ENCODE results near the gene FAM181A.
A peak's percentile ranks its signal among the peaks of the same experiment; 100 is the strongest.

FAM181A gene

DNA sequence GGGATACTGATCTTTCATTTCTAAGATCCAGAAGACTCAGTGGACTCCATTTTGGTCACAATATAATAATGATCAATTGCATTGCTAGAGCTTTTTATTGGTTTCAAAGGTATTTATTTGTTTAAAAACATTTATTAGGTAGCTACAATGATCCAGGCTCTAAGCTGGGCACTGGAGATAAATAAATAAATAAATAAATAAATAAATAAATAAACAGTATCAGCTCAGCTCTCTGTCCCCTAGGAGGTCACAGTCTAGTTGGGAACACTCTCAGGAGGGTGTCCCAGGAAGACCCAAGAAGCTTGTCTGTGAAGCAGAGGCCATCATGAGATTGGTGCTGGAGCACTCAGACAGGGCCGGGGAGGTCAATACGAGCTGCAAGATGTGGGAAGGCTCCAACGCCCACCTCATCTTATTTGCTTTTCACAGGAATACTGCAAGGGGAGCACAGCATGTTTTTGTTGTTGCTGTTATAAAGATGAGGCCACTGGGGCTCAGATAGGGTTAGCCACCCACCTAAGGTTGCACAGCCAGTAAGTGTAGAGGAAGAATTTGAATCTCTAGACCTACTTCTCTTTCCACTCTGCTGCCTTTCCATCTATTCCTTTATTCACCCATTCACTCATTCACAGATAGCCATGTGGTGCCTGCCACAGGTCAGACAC is 33.8 kb downstream of the FAM181A start:
- Histone ChIP-seq H3K27me3 (ENCODE audit: insufficient read depth, poor library complexity, severe bottlenecking) (no peaks in the 10 kb centered on the region), H3K27ac (replicated peaks) (peak overlapping the region; percentile 95; the same call in 1 of the 2 replicates), H3K4me3 (replicated peaks; ENCODE audit: insufficient read depth, low read length) (no peak overlapping the region)
- DNase-seq (ENCODE audit: low read depth in 1 of 2, low spot score in 1 of 2) = no peak
- TF ChIP-seq SPI1 (IDR thresholded peaks at IDR 0.05; ENCODE audit: borderline replicate concordance, low read depth) = no peak
- TF ChIP-seq, protein P1, sequence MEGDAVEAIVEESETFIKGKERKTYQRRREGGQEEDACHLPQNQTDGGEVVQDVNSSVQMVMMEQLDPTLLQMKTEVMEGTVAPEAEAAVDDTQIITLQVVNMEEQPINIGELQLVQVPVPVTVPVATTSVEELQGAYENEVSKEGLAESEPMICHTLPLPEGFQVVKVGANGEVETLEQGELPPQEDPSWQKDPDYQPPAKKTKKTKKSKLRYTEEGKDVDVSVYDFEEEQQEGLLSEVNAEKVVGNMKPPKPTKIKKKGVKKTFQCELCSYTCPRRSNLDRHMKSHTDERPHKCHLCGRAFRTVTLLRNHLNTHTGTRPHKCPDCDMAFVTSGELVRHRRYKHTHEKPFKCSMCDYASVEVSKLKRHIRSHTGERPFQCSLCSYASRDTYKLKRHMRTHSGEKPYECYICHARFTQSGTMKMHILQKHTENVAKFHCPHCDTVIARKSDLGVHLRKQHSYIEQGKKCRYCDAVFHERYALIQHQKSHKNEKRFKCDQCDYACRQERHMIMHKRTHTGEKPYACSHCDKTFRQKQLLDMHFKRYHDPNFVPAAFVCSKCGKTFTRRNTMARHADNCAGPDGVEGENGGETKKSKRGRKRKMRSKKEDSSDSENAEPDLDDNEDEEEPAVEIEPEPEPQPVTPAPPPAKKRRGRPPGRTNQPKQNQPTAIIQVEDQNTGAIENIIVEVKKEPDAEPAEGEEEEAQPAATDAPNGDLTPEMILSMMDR (IDR thresholded peaks at IDR 0.05; ENCODE audit: insufficient read depth, low read length) = no peak
- TF ChIP-seq, protein P2, sequence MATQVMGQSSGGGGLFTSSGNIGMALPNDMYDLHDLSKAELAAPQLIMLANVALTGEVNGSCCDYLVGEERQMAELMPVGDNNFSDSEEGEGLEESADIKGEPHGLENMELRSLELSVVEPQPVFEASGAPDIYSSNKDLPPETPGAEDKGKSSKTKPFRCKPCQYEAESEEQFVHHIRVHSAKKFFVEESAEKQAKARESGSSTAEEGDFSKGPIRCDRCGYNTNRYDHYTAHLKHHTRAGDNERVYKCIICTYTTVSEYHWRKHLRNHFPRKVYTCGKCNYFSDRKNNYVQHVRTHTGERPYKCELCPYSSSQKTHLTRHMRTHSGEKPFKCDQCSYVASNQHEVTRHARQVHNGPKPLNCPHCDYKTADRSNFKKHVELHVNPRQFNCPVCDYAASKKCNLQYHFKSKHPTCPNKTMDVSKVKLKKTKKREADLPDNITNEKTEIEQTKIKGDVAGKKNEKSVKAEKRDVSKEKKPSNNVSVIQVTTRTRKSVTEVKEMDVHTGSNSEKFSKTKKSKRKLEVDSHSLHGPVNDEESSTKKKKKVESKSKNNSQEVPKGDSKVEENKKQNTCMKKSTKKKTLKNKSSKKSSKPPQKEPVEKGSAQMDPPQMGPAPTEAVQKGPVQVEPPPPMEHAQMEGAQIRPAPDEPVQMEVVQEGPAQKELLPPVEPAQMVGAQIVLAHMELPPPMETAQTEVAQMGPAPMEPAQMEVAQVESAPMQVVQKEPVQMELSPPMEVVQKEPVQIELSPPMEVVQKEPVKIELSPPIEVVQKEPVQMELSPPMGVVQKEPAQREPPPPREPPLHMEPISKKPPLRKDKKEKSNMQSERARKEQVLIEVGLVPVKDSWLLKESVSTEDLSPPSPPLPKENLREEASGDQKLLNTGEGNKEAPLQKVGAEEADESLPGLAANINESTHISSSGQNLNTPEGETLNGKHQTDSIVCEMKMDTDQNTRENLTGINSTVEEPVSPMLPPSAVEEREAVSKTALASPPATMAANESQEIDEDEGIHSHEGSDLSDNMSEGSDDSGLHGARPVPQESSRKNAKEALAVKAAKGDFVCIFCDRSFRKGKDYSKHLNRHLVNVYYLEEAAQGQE (IDR thresholded peaks at IDR 0.05; ENCODE audit: insufficient replicate concordance, low read depth) = no peak
- TF ChIP-seq POLR2AphosphoS5 (IDR thresholded peaks at IDR 0.05; ENCODE audit: low read depth) = no peak
- TF ChIP-seq GABPA (IDR thresholded peaks at IDR 0.05; ENCODE audit: low read depth) = no peak

DNA sequence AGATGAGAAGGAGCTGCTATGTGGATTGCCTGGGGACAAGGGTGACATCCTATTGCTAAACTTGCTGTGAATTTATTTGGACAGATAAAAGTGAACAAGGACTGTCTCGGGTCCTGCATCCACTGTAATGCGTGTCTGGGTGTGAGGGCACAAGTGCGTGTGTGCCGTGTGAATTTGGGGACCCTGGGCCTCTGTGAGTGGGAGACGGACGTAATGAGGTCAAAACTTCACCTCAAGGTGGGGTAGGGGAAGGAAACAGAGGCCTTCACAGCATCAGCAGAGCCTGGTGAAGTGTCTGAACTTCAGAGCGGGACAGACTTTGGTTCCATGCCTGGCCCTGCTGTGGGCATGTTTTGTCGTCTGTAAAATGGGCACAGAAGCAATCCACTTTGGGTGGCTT is 34.5 kb downstream of the FAM181A start:
- Histone ChIP-seq H3K27ac (replicated peaks) (no peak overlapping the region), H3K4me3 (replicated peaks; ENCODE audit: insufficient read depth, low read length) (no peak overlapping the region), H3K27me3 (ENCODE audit: insufficient read depth, poor library complexity, severe bottlenecking) (no peaks in the 10 kb centered on the region)
- DNase-seq (ENCODE audit: low read depth in 1 of 2, low spot score in 1 of 2) = no peak
- TF ChIP-seq SPI1 (IDR thresholded peaks at IDR 0.05; ENCODE audit: borderline replicate concordance, low read depth) (no peak), POLR2AphosphoS5 (IDR thresholded peaks at IDR 0.05; ENCODE audit: low read depth) (no peak), GABPA (IDR thresholded peaks at IDR 0.05; ENCODE audit: low read depth) (no peak)
- TF ChIP-seq, protein P1 (IDR thresholded peaks at IDR 0.05; ENCODE audit: insufficient read depth, low read length) = no peak
- TF ChIP-seq, protein P2 (IDR thresholded peaks at IDR 0.05; ENCODE audit: insufficient replicate concordance, low read depth) = no peak

DNA sequence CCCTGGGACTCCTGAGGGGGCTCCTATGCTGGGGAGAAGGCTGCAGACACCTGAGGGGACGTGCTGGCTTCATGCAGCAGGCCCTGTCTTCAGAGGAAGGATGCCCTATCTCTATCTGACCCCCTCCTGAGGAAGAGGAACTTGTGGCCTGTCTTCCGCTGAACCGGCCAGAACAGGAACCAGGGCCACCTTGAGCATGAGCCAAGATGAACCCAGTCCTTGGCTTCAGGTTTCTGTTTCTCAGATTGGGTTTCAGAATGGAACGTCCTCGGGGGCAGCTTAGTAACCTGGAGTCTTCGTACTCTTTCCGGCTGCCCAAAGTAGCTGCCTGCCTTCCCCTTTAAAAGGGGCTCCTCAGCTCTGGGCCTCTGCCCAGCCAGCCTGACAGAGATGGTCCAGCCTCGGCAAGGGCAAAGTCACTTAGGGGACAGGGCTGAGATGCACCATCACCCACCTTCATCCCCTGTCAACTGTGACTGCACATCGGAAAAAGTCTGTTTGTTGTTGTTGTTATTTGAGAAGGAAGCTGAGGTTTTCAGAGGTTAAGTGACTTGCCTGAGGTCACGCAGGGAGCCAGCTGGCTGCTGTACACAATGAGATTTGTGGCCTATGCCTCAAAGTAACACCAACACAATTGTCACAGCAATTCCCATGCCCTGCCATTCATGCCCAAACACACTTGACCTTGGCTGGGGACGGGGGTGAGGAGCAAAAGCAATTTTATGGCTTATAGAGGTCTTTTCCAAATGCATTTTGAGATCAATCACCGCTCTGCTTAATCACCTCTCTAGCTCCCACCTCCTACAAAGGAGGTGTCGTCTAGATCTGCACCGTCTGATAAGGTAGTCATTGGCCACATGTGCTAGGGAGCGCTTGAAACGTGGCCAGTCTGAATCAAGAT is 35.8 kb downstream of the FAM181A start:
- peak; percentile 73; the same call in 1 of the 2 replicates for TF ChIP-seq SPI1 (IDR thresholded peaks at IDR 0.05; ENCODE audit: borderline replicate concordance, low read depth)
- TF ChIP-seq POLR2AphosphoS5 (IDR thresholded peaks at IDR 0.05; ENCODE audit: low read depth) = peak; percentile 17; the same call in 1 of the 2 replicates
- TF ChIP-seq, protein P1 (IDR thresholded peaks at IDR 0.05; ENCODE audit: insufficient read depth, low read length) = no peak
- peak; percentile 65 to 88 for DNase-seq (ENCODE audit: low read depth in 1 of 2, low spot score in 1 of 2)
- peak overlapping the region; percentile 77 for H3K27ac ChIP-seq (replicated peaks)
- H3K4me3 ChIP-seq (replicated peaks; ENCODE audit: insufficient read depth, low read length) = no peak overlapping the region
- H3K27me3 ChIP-seq (ENCODE audit: insufficient read depth, poor library complexity, severe bottlenecking) = no peaks in the 10 kb centered on the region
